WTC11 (cell line): ENCODE measurements around the gene FEV. TPM values are rescaled to one million over a fixed set of nuclear protein-coding genes. Genes with fewer than 3 reads are reported as not detected.

Experiments used
- ATF6 ChIP-seq: sonication (generic); formaldehyde crosslinking; IDR thresholded peaks from 2 replicates; pipeline ENCODE4 v1.8.1; 2023; ENCODE audit warnings: mild to moderate bottlenecking, missing genetic modification reagents
- CREM ChIP-seq: sonication (generic); formaldehyde crosslinking; IDR thresholded peaks from 2 replicates; pipeline ENCODE4 v1.8.1; 2022; ENCODE audit warnings: mild to moderate bottlenecking, missing genetic modification reagents, moderate library complexity
- ELF4 ChIP-seq: sonication (generic); formaldehyde crosslinking; IDR thresholded peaks from 2 replicates; pipeline ENCODE4 v1.8.1; 2022; ENCODE audit warnings: low read depth, mild to moderate bottlenecking, moderate library complexity, missing genetic modification reagents
- FOXP1 ChIP-seq: sonication (generic); formaldehyde crosslinking; IDR thresholded peaks from 2 replicates; pipeline ENCODE4 v1.8.0; 2022; ENCODE audit warnings: missing genetic modification reagents, mild to moderate bottlenecking, moderate library complexity, borderline replicate concordance
- IRF1 ChIP-seq: sonication (generic); formaldehyde crosslinking; IDR thresholded peaks from 2 replicates; pipeline ENCODE4 v1.8.0; 2023; ENCODE audit warnings: missing genetic modification reagents
- MYBL2 ChIP-seq: sonication (generic); formaldehyde crosslinking; IDR thresholded peaks from 2 replicates; pipeline ENCODE4 v1.8.1; 2023; ENCODE audit warnings: mild to moderate bottlenecking, moderate library complexity, missing genetic modification reagents
- NFATC4 ChIP-seq: fragments of 250-450 bp; sonication (Bioruptor Pico); IDR thresholded peaks from 2 replicates; pipeline ENCODE4 v1.9.0; 2021; ENCODE audit warnings: mild to moderate bottlenecking
- NR1H2 ChIP-seq: sonication (generic); formaldehyde crosslinking; IDR thresholded peaks from 2 replicates; pipeline ENCODE4 v1.9.0; 2021; ENCODE audit warnings: mild to moderate bottlenecking, moderate library complexity, missing genetic modification reagents
- OVOL2 ChIP-seq: fragments of 250-450 bp; sonication (Bioruptor Pico); IDR thresholded peaks from 2 replicates; pipeline ENCODE4 v1.9.0; 2021; ENCODE audit warnings: mild to moderate bottlenecking, borderline replicate concordance
- PRRX2 ChIP-seq: fragments of 250-450 bp; sonication (Bioruptor Pico); IDR thresholded peaks from 2 replicates; pipeline ENCODE4 v1.8.0; 2021; ENCODE audit warnings: mild to moderate bottlenecking
- SP1 ChIP-seq: sonication (generic); formaldehyde crosslinking; conservative IDR thresholded peaks from 2 replicates; pipeline ENCODE4 v1.8.1; 2022; ENCODE audit warnings: missing genetic modification reagents
- TCF7 ChIP-seq: sonication (generic); formaldehyde crosslinking; IDR thresholded peaks from 2 replicates; pipeline ENCODE4 v1.8.0; 2022; ENCODE audit warnings: mild to moderate bottlenecking, low read depth, missing genetic modification reagents, moderate library complexity
- TEAD4 ChIP-seq: sonication (generic); formaldehyde crosslinking; IDR thresholded peaks from 2 replicates; pipeline ENCODE4 v1.8.0; 2022; ENCODE audit warnings: mild to moderate bottlenecking, missing genetic modification reagents
- ZNF121 ChIP-seq: sonication (generic); formaldehyde crosslinking; IDR thresholded peaks from 2 replicates; pipeline ENCODE4 v1.8.0; 2023; ENCODE audit warnings: missing genetic modification reagents
- ZNF138 ChIP-seq: sonication (generic); formaldehyde crosslinking; conservative IDR thresholded peaks from 2 replicates; pipeline ENCODE4 v1.8.1; 2022; ENCODE audit warnings: mild to moderate bottlenecking, moderate library complexity, missing genetic modification reagents
- ZNF263 ChIP-seq: sonication (generic); formaldehyde crosslinking; IDR thresholded peaks from 2 replicates; pipeline ENCODE4 v1.8.1; 2022; ENCODE audit warnings: low read depth, mild to moderate bottlenecking, moderate library complexity, missing genetic modification reagents
- ZNF416 ChIP-seq: fragments of 250-450 bp; sonication (Bioruptor Pico); IDR thresholded peaks from 2 replicates; pipeline ENCODE4 v1.9.0; 2021; ENCODE audit warnings: mild to moderate bottlenecking, inconsistent platforms
- total RNA-seq: library from RNA; stranded (reverse); gene quantifications from 3 replicates; pipeline ENCODE4 v1.2.3, GENCODE V29; 2021
- TF ChIP-seq, protein P1 (sequence below): sonication (generic); formaldehyde crosslinking; IDR thresholded peaks from 2 replicates; pipeline ENCODE4 v1.8.1; 2022; ENCODE audit warnings: missing genetic modification reagents, borderline replicate concordance
- TF ChIP-seq, protein P2 (sequence below): sonication (generic); formaldehyde crosslinking; IDR thresholded peaks from 2 replicates; pipeline ENCODE4 v1.8.1; 2023; ENCODE audit warnings: mild to moderate bottlenecking, missing genetic modification reagents
- TF ChIP-seq, protein P3 (sequence below): sonication (generic); formaldehyde crosslinking; conservative IDR thresholded peaks from 2 replicates; pipeline ENCODE4 v1.8.1; 2023; ENCODE audit warnings: mild to moderate bottlenecking, low read depth, missing genetic modification reagents, moderate library complexity
- TF ChIP-seq, protein P4 (sequence below): sonication (generic); formaldehyde crosslinking; IDR thresholded peaks from 2 replicates; pipeline ENCODE4 v1.8.1; 2023; ENCODE audit warnings: mild to moderate bottlenecking, missing genetic modification reagents, moderate library complexity
- TF ChIP-seq, protein P5 (sequence below): fragments of 250-450 bp; sonication (Bioruptor Pico); IDR thresholded peaks from 2 replicates; pipeline ENCODE4 v1.8.0; 2021; ENCODE audit warnings: mild to moderate bottlenecking
- TF ChIP-seq, protein P6 (sequence below): sonication (generic); formaldehyde crosslinking; IDR thresholded peaks from 2 replicates; pipeline ENCODE4 v1.8.0; 2022; ENCODE audit warnings: mild to moderate bottlenecking, missing genetic modification reagents
- TF ChIP-seq, protein P7 (sequence below): sonication (generic); formaldehyde crosslinking; IDR thresholded peaks from 2 replicates; pipeline ENCODE4 v1.8.1; 2023; ENCODE audit warnings: mild to moderate bottlenecking, missing genetic modification reagents, moderate library complexity
- TF ChIP-seq, protein P8 (sequence below): fragments of 250-450 bp; sonication (Bioruptor Pico); IDR thresholded peaks from 2 replicates; pipeline ENCODE4 v1.9.0; 2021; ENCODE audit warnings: mild to moderate bottlenecking

Gene FEV
- total RNA-seq, 1 experiment from 2014 or later = not detected

- peak; percentile 89; the same call in 1 of the 2 replicates for TF ChIP-seq TCF7 (CRISPR knock-in tag)
- peak; percentile 84; the same call in 1 of the 2 replicates for TF ChIP-seq ELF4
- TF ChIP-seq FOXP1 = peak; percentile 97
- TF ChIP-seq, protein P1, sequence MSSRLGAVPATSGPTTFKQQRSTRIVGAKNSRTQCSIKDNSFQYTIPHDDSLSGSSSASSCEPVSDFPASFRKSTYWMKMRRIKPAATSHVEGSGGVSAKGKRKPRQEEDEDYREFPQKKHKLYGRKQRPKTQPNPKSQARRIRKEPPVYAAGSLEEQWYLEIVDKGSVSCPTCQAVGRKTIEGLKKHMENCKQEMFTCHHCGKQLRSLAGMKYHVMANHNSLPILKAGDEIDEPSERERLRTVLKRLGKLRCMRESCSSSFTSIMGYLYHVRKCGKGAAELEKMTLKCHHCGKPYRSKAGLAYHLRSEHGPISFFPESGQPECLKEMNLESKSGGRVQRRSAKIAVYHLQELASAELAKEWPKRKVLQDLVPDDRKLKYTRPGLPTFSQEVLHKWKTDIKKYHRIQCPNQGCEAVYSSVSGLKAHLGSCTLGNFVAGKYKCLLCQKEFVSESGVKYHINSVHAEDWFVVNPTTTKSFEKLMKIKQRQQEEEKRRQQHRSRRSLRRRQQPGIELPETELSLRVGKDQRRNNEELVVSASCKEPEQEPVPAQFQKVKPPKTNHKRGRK (CRISPR knock-in tag) = 0 out of 2 replicates have a peak, but pooled peaks have one; percentile 31
- peak; percentile 92 for TF ChIP-seq IRF1
- TF ChIP-seq, protein P2, sequence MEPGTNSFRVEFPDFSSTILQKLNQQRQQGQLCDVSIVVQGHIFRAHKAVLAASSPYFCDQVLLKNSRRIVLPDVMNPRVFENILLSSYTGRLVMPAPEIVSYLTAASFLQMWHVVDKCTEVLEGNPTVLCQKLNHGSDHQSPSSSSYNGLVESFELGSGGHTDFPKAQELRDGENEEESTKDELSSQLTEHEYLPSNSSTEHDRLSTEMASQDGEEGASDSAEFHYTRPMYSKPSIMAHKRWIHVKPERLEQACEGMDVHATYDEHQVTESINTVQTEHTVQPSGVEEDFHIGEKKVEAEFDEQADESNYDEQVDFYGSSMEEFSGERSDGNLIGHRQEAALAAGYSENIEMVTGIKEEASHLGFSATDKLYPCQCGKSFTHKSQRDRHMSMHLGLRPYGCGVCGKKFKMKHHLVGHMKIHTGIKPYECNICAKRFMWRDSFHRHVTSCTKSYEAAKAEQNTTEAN (CRISPR knock-in tag) = peak; percentile 86; the same call in 1 of the 2 replicates
- TF ChIP-seq TEAD4 = 0 out of 2 replicates have a peak, but pooled peaks have one; percentile 66
- no peak for TF ChIP-seq ZNF416
- TF ChIP-seq, protein P3, sequence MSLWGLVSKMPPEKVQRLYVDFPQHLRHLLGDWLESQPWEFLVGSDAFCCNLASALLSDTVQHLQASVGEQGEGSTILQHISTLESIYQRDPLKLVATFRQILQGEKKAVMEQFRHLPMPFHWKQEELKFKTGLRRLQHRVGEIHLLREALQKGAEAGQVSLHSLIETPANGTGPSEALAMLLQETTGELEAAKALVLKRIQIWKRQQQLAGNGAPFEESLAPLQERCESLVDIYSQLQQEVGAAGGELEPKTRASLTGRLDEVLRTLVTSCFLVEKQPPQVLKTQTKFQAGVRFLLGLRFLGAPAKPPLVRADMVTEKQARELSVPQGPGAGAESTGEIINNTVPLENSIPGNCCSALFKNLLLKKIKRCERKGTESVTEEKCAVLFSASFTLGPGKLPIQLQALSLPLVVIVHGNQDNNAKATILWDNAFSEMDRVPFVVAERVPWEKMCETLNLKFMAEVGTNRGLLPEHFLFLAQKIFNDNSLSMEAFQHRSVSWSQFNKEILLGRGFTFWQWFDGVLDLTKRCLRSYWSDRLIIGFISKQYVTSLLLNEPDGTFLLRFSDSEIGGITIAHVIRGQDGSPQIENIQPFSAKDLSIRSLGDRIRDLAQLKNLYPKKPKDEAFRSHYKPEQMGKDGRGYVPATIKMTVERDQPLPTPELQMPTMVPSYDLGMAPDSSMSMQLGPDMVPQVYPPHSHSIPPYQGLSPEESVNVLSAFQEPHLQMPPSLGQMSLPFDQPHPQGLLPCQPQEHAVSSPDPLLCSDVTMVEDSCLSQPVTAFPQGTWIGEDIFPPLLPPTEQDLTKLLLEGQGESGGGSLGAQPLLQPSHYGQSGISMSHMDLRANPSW = no peak; the same call in 1 of the 2 replicates
- TF ChIP-seq, protein P4, sequence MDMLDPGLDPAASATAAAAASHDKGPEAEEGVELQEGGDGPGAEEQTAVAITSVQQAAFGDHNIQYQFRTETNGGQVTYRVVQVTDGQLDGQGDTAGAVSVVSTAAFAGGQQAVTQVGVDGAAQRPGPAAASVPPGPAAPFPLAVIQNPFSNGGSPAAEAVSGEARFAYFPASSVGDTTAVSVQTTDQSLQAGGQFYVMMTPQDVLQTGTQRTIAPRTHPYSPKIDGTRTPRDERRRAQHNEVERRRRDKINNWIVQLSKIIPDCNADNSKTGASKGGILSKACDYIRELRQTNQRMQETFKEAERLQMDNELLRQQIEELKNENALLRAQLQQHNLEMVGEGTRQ (CRISPR knock-in tag) = peak; percentile 31; the same call in 1 of the 2 replicates
- peak; percentile 93 for TF ChIP-seq MYBL2 (CRISPR knock-in tag)
- TF ChIP-seq, protein P5, sequence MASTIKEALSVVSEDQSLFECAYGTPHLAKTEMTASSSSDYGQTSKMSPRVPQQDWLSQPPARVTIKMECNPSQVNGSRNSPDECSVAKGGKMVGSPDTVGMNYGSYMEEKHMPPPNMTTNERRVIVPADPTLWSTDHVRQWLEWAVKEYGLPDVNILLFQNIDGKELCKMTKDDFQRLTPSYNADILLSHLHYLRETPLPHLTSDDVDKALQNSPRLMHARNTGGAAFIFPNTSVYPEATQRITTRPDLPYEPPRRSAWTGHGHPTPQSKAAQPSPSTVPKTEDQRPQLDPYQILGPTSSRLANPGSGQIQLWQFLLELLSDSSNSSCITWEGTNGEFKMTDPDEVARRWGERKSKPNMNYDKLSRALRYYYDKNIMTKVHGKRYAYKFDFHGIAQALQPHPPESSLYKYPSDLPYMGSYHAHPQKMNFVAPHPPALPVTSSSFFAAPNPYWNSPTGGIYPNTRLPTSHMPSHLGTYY (CRISPR knock-in tag) = no peak
- no peak for TF ChIP-seq ATF6 (CRISPR knock-in tag)
- TF ChIP-seq ZNF263 = no peak
- TF ChIP-seq, protein P6, sequence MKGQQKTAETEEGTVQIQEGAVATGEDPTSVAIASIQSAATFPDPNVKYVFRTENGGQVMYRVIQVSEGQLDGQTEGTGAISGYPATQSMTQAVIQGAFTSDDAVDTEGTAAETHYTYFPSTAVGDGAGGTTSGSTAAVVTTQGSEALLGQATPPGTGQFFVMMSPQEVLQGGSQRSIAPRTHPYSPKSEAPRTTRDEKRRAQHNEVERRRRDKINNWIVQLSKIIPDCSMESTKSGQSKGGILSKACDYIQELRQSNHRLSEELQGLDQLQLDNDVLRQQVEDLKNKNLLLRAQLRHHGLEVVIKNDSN (CRISPR knock-in tag) = peak; percentile 80
- TF ChIP-seq, protein P7, sequence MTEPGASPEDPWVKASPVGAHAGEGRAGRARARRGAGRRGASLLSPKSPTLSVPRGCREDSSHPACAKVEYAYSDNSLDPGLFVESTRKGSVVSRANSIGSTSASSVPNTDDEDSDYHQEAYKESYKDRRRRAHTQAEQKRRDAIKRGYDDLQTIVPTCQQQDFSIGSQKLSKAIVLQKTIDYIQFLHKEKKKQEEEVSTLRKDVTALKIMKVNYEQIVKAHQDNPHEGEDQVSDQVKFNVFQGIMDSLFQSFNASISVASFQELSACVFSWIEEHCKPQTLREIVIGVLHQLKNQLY = peak; percentile 89; the same call in 1 of the 2 replicates
- TF ChIP-seq NR1H2 (CRISPR knock-in tag) = peak; percentile 57; the same call in 1 of the 2 replicates
- no peak for TF ChIP-seq NFATC4
- TF ChIP-seq CREM (CRISPR knock-in tag) = peak; percentile 72; the same call in 1 of the 2 replicates
- no peak for TF ChIP-seq ZNF121 (CRISPR knock-in tag)
- TF ChIP-seq, protein P8, sequence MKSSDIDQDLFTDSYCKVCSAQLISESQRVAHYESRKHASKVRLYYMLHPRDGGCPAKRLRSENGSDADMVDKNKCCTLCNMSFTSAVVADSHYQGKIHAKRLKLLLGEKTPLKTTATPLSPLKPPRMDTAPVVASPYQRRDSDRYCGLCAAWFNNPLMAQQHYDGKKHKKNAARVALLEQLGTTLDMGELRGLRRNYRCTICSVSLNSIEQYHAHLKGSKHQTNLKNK = no peak
- 0 out of 2 replicates have a peak, but pooled peaks have one; percentile 27 for TF ChIP-seq SP1 (CRISPR knock-in tag)
- TF ChIP-seq PRRX2 (CRISPR knock-in tag) = no peak
- TF ChIP-seq OVOL2 = no peak
- peak; percentile 73; the same call in 1 of the 2 replicates for TF ChIP-seq ZNF138 (CRISPR knock-in tag)
These were observed 22.0 kb downstream of the FEV start (continued) for GRCh38 chr2:218962859-218963492.
